GM12878 (cell line): Measurements from ENCODE around the gene CLASP1. TPM values are rescaled to one million over a fixed set of nuclear protein-coding genes. Genes with fewer than 3 reads are reported as not detected.

ENCODE experiments used
- ATAC-seq: fragments of 200-7000 bp; cut with Tn5 transposase; 3 replicates; pipeline ENCODE4 v1.9.1; 2020; ENCODE audit warnings: mild to moderate bottlenecking, moderate library complexity
- BruUV-seq: library from RNA; stranded (reverse); fragments of 400-500 nt; replicated peaks from 2 replicates; lab custom pipeline; 2021; lab: Mats Ljungman, UMichigan
- CTCF ChIA-PET: fragments of 300-600 bp; sonication (Branson Sonifier 250); formaldehyde crosslinking; extraction: SDS; loops from one replicate; lab custom pipeline; 2021; ENCODE audit warnings: inconsistent platforms; lab: Yijun Ruan, JAX
- POLR2A ChIA-PET: fragments of 350-600 bp; formaldehyde crosslinking; extraction: SDS; loops from one replicate; lab custom pipeline; 2021; ENCODE audit warnings: inconsistent platforms; lab: Charles Lee
- RAD21 ChIA-PET: fragments of 300-600 bp; sonication (Branson Sonifier 250); formaldehyde crosslinking; loops from one replicate; lab custom pipeline; 2023; ENCODE audit warnings: antibody characterized with exemption; ENCODE audit not compliant: unreplicated experiment; lab: Charles Lee
- SMC1A ChIA-PET: fragments of 300-600 bp; sonication (Branson Sonifier 250); formaldehyde crosslinking; loops from one replicate; lab custom pipeline; 2023; ENCODE audit not compliant: unreplicated experiment, uncharacterized antibody; lab: Charles Lee
- DNase-seq: peaks from one replicate; pipeline ENCODE4 v3.0.0-alpha.2; 2011; ENCODE audit warnings: low read depth, low spot score
- FAIRE-seq: peaks from 3 replicates; lab custom pipeline; 2011; peaks lifted over from hg19 to GRCh38; lab: Jason Lieb, UNC
- H2AFZ ChIP-seq: 2 replicates; pipeline ENCODE4 v1.6.0; 2011; ENCODE audit warnings: low read depth, low read length, control low read depth; ENCODE audit not compliant: control insufficient read depth
- H3K27ac ChIP-seq: 2 replicates; pipeline ENCODE4 v1.5.1; 2011; ENCODE audit warnings: control low read depth; ENCODE audit not compliant: control insufficient read depth, insufficient read depth
- H3K27me3 ChIP-seq, 2 experiments: replicated peaks in 1 of 2; 2 replicates each; pipeline versions ENCODE4 v1.6.0 to v1.6.1; 2011; ENCODE audit warnings: low read length in 1 of 2; ENCODE audit not compliant: control insufficient read depth in 2 of 2, insufficient read depth in 2 of 2
- H3K36me3 ChIP-seq, 2 experiments: 2 replicates each; pipeline ENCODE4 v1.5.1; 2011; ENCODE audit warnings: low read length in 1 of 2; ENCODE audit not compliant: control insufficient read depth in 2 of 2, insufficient read depth in 2 of 2
- H3K4me1 ChIP-seq: 2 replicates; pipeline ENCODE4 v1.6.1; 2011; ENCODE audit warnings: mild to moderate bottlenecking, low read length, moderate library complexity, mixed read lengths; ENCODE audit not compliant: control insufficient read depth, insufficient read depth
- H3K4me2 ChIP-seq: 2 replicates; pipeline ENCODE4 v1.6.0; 2011; ENCODE audit warnings: control low read depth; ENCODE audit not compliant: control insufficient read depth, insufficient read depth
- H3K4me3 ChIP-seq: fragments of 200-600 bp; sonication (generic); 2 replicates; pipeline ENCODE4 v1.5.1; 2016
- H3K79me2 ChIP-seq: 2 replicates; pipeline ENCODE4 v1.6.0; 2011; ENCODE audit warnings: low read length; ENCODE audit not compliant: control insufficient read depth, insufficient read depth
- H3K9ac ChIP-seq: 2 replicates; pipeline ENCODE4 v1.8.0; 2011; ENCODE audit warnings: low read length, control low read depth, mixed read lengths; ENCODE audit not compliant: control insufficient read depth, insufficient read depth
- H3K9me3 ChIP-seq: replicated peaks from 3 replicates; pipeline ENCODE4 v1.5.1; 2011; ENCODE audit warnings: mild to moderate bottlenecking, low read length; ENCODE audit not compliant: control insufficient read depth, insufficient read depth
- H4K20me1 ChIP-seq: 2 replicates; pipeline ENCODE4 v1.6.0; 2011; ENCODE audit not compliant: control insufficient read depth, insufficient read depth
- CEBPB ChIP-seq, 2 experiments: fragments of 150-350 bp in 1 of 2; IDR thresholded peaks; 2 replicates each; pipeline ENCODE4 v1.6.1; 2012 to 2014; ENCODE audit warnings: low read depth in 2 of 2, low read length in 2 of 2, borderline replicate concordance in 1 of 2, inconsistent platforms in 1 of 2
- CHD1 ChIP-seq: IDR thresholded peaks from 2 replicates; pipeline ENCODE4 v1.6.1; 2012; ENCODE audit warnings: low read depth, low read length, improper control_type of control experiment
- HCFC1 ChIP-seq: fragments of 150-350 bp; IDR thresholded peaks from 2 replicates; pipeline ENCODE4 v1.6.1; 2014; ENCODE audit warnings: low read length
- JUND ChIP-seq: IDR thresholded peaks from 2 replicates; pipeline ENCODE4 v1.6.1; 2012; ENCODE audit warnings: low read depth, mild to moderate bottlenecking, low read length, improper control_type of control experiment, moderate library complexity
- MLLT1 ChIP-seq: fragments of 450-650 bp; IDR thresholded peaks from 2 replicates; pipeline ENCODE4 v1.6.1; 2016; ENCODE audit warnings: mild to moderate bottlenecking
- NR2C1 ChIP-seq: fragments of 450-650 bp; IDR thresholded peaks from 2 replicates; pipeline ENCODE4 v1.6.1; 2017; ENCODE audit warnings: antibody characterized with exemption, mild to moderate bottlenecking, moderate library complexity
- PKNOX1 ChIP-seq: fragments of 450-650 bp; IDR thresholded peaks from 2 replicates; pipeline ENCODE4 v1.6.1; 2016; ENCODE audit warnings: mild to moderate bottlenecking
- RAD51 ChIP-seq: fragments of 450-650 bp; IDR thresholded peaks from 2 replicates; pipeline ENCODE4 v1.6.1; 2016; ENCODE audit warnings: moderate library complexity, mild to moderate bottlenecking, inconsistent platforms
- YBX1 ChIP-seq: fragments of 450-650 bp; IDR thresholded peaks from 2 replicates; pipeline ENCODE4 v1.6.1; 2016; ENCODE audit warnings: antibody characterized with exemption
- YY1 ChIP-seq: IDR thresholded peaks from 2 replicates; pipeline ENCODE4 v1.6.1; 2011; ENCODE audit warnings: low read depth, mild to moderate bottlenecking, low read length
- WGBS: methylation state at CpG from one replicate; pipeline ENCODE4 v1.1.6; 2016; ENCODE audit warnings: low lambda C conversion rate; ENCODE audit not compliant: insufficient replicate concordance, insufficient coverage; ENCODE audit errors: missing lambda C conversion rate; 5-methylcytosine and 5-hydroxymethylcytosine counted together
- in situ Hi-C: fragments of 300-500 bp; cut with MboI; formaldehyde crosslinking; loops from 9 replicates; pipeline ENCODE4 v1.14.3; 2018; ENCODE audit warnings: mixed read lengths
- intact Hi-C: fragments of 100-400 bp; cut with micrococcal nuclease; formaldehyde crosslinking; loops from one replicate; pipeline ENCODE4 v1.14.2; 2022; ENCODE audit not compliant: unreplicated experiment
- polyA plus RNA-seq, 11 experiments: library from polyadenylated mRNA; depleted of rRNA in 4 of 11; unstranded in 6 of 11; stranded (reverse) in 5 of 11; fragments of >200 nt; fragmentation: Nextera tagmentation in 4 of 11; fragmentation: Illumina TruSeq in 1 of 11; extraction: Ambion mirVana in 4 of 11; extraction: Trizol in 1 of 11; gene quantifications; 1 replicate in 1 of 11; 2 replicates in 10 of 11; pipeline versions ENCODE4 v1.2.1 to v1.2.3, GENCODE V29; 2011 to 2016; ENCODE audit warnings: inconsistent platforms in 2 of 11, missing spikeins in 2 of 11, low read depth in 1 of 11
- total RNA-seq, 4 experiments: library from RNA; depleted of rRNA in 3 of 4; stranded (reverse); fragments of >200 nt in 3 of 4; fragmentation: Illumina TruSeq in 1 of 4; extraction: Trizol in 1 of 4; gene quantifications; 2 replicates each; pipeline versions ENCODE4 v1.2.1 to v1.2.3, GENCODE V29; 2013 to 2021
- TF ChIP-seq, protein P1 (sequence below): fragments of 450-650 bp; IDR thresholded peaks from 2 replicates; pipeline ENCODE4 v1.6.1; 2014; ENCODE audit warnings: mild to moderate bottlenecking
- TF ChIP-seq, protein P2 (sequence below): IDR thresholded peaks from 2 replicates; pipeline ENCODE4 v1.6.1; 2011; ENCODE audit warnings: mild to moderate bottlenecking, low read depth, low read length, moderate library complexity; ENCODE audit not compliant: insufficient replicate concordance

CLASP1 gene
- total and polyA plus RNA-seq, 10 of the 15 experiments (the other 5 are each of a cell fraction or from before 2014, with no cell fraction given), result 1.4 to 62.4 (median 32.9) TPM

DNA sequence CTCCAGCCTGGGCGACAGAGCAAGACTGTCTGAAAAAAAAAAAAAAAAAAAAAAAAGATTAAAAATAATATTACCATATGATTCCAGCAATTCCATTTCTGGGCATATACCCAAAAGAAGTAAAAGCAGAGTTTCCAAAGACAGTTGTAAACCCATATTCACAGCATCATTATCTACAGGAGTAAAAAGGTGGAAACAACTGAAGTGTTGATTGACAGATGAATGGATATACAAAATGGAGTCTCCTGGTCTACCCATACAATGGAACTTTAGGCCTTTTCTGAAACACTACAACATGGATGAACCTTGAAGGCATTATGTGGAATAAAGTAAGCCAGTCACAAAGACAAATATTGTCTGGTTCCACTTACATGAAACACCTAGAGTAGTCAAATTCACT is 112.9 kb downstream of the CLASP1 start:
- Histone ChIP-seq H3K79me2 (peaks cover 69% of the 10 kb centered on the region), H3K27me3 (no peaks in the 10 kb centered on the region), H3K9me3 (no peaks in the 10 kb centered on the region), H3K9ac (no peak overlapping the region), H2AFZ (no peak overlapping the region), H3K4me2 (no peak overlapping the region), H4K20me1 (no peaks in the 10 kb centered on the region), H3K27ac (no peak overlapping the region), H3K4me1 (peaks cover 22% of the 10 kb centered on the region), H3K4me3 (no peak overlapping the region), H3K36me3 (0 out of 4 replicates have a peak, but pooled peaks cover 0 to 2% of the 10 kb centered on the region in 2 experiments)
- ChIA-PET POLR2A (interaction anchor here (0.7 to 1.7 kb wide), 2 partner anchors 14 to 113 kb away, joined by 4 to 5 read pairs; no protein-coding TSS in a partner anchor), RAD21 (no interaction called here), CTCF (interaction anchor here (0.7 to 1.1 kb wide), 2 partner anchors 11 to 182 kb away, joined by 3 to 4 read pairs; no protein-coding TSS in a partner anchor), SMC1A (interaction anchor here (0.8 to 2.7 kb wide), 3 partner anchors 9 to 14 kb away, joined by 3 to 20 read pairs (median 6); no protein-coding TSS in a partner anchor)
- FAIRE-seq (no peak), DNase-seq (no peak), ATAC-seq (no peak)
- no CpG with 5 or more reads among the region's 1 CpG for WGBS
- in situ Hi-C loops, result loop anchor here (5.0 kb wide), 1 partner anchor 181 kb away; no protein-coding TSS in a partner anchor
- BruUV-seq, result no TSS peak
- TF ChIP-seq MLLT1 (no peak), PKNOX1 (peak; percentile 66)
- intact Hi-C loops, result loop anchor here (10.0 kb wide), 1 partner anchor 428 kb away; no protein-coding TSS in a partner anchor

GRCh38 chr2:121534007-121534406 is 115.3 kb downstream of the CLASP1 start:
- Histone ChIP-seq H3K9me3 (no peaks in the 10 kb centered on the region), H3K36me3 (0 out of 4 replicates have a peak, but pooled peaks cover 0 to 2% of the 10 kb centered on the region in 2 experiments), H3K4me1 (peaks cover 16% of the 10 kb centered on the region), H3K27ac (no peak overlapping the region), H3K9ac (no peak overlapping the region), H3K79me2 (peaks cover 68% of the 10 kb centered on the region), H3K27me3 (no peaks in the 10 kb centered on the region), H2AFZ (no peak overlapping the region), H4K20me1 (no peaks in the 10 kb centered on the region), H3K4me3 (no peak overlapping the region), H3K4me2 (no peak overlapping the region)
- no TSS peak for BruUV-seq
- SMC1A ChIA-PET, result interaction anchor here (3.0 to 5.6 kb wide), 3 partner anchors 12 to 62 kb away, joined by 15 to 52 read pairs (median 30); no protein-coding TSS in a partner anchor
- RAD21 ChIA-PET, result no interaction called here
- intact Hi-C loops (loop anchor here (5.0 to 10.0 kb wide), 2 partner anchors 203 to 431 kb away; partner anchors contain the start of gene NIFK), in situ Hi-C loops (loop anchor here (5.0 kb wide), 1 partner anchor 118 kb away; no protein-coding TSS in a partner anchor)
- CTCF ChIA-PET, result interaction anchor here (0.6 to 6.3 kb wide), 2 partner anchors 63 to 260 kb away, joined by 3 to 44 read pairs; no protein-coding TSS in a partner anchor
- ATAC-seq, result no peak
- POLR2A ChIA-PET, result no interaction called here
- no peak for DNase-seq
- FAIRE-seq, result no peak
- no peak for TF ChIP-seq YY1
- TF ChIP-seq RAD51, result no peak
- TF ChIP-seq, protein P1, sequence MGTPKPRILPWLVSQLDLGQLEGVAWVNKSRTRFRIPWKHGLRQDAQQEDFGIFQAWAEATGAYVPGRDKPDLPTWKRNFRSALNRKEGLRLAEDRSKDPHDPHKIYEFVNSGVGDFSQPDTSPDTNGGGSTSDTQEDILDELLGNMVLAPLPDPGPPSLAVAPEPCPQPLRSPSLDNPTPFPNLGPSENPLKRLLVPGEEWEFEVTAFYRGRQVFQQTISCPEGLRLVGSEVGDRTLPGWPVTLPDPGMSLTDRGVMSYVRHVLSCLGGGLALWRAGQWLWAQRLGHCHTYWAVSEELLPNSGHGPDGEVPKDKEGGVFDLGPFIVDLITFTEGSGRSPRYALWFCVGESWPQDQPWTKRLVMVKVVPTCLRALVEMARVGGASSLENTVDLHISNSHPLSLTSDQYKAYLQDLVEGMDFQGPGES, result no peak
- no peak for TF ChIP-seq CEBPB (IDR thresholded peaks at IDR 0.05; ENCODE audit: borderline replicate concordance in 1 of 2, low read depth in 2 of 2, low read length in 2 of 2)
- TF ChIP-seq JUND, result no peak
- no peak for TF ChIP-seq HCFC1
- TF ChIP-seq, protein P2, sequence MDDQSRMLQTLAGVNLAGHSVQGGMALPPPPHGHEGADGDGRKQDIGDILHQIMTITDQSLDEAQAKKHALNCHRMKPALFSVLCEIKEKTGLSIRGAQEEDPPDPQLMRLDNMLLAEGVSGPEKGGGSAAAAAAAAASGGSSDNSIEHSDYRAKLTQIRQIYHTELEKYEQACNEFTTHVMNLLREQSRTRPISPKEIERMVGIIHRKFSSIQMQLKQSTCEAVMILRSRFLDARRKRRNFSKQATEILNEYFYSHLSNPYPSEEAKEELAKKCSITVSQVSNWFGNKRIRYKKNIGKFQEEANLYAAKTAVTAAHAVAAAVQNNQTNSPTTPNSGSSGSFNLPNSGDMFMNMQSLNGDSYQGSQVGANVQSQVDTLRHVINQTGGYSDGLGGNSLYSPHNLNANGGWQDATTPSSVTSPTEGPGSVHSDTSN, result no peak
- no peak for TF ChIP-seq NR2C1
- no peak for TF ChIP-seq YBX1
- TF ChIP-seq CHD1, result no peak
